Mucosa of descending colon (tissue), 3 donors: ENCODE measurements around the gene RAD51B. TPM values are rescaled to one million over a fixed set of nuclear protein-coding genes. Genes with fewer than 3 reads are reported as not detected.

ENCODE experiments used
- ATAC-seq: fragments of 200-7000 bp; cut with Tn5 transposase; one replicate; pipeline ENCODE4 v1.9.1; 2020; ENCODE audit warnings: mild to moderate bottlenecking, moderate library complexity
- DNase-seq, 3 donors: peaks; one replicate each; pipeline ENCODE4 v3.0.0-alpha.2; 2020
- H3K36me3 ChIP-seq: fragments of 200-600 bp; one replicate; pipeline ENCODE4 v1.8.0; 2021; ENCODE audit warnings: low read depth, mild to moderate bottlenecking
- H3K4me1 ChIP-seq: fragments of 200-600 bp; one replicate; pipeline ENCODE4 v1.8.0; 2021; ENCODE audit warnings: low read depth, mild to moderate bottlenecking
- H3K4me3 ChIP-seq: fragments of 200-600 bp; one replicate; pipeline ENCODE4 v1.8.0; 2021; ENCODE audit warnings: mild to moderate bottlenecking
- H3K9me3 ChIP-seq: fragments of 200-600 bp; one replicate; pipeline ENCODE4 v1.8.0; 2021; ENCODE audit warnings: mild to moderate bottlenecking
- CTCF ChIP-seq: fragments of 200-600 bp; IDR thresholded peaks from one replicate; pipeline ENCODE4 v1.8.0; 2022; ENCODE audit warnings: antibody characterized with exemption, mild to moderate bottlenecking
- intact Hi-C, 2 donors: fragments of 100-400 bp; cut with DNase I in 1 of 2; cut with micrococcal nuclease in 1 of 2; formaldehyde crosslinking; loops; one replicate each; pipeline versions ENCODE4 v1.11.0 to v1.11.1; 2022; cut with DNase I, micrococcal nuclease
- total RNA-seq, 3 donors: library from RNA; stranded (reverse); fragmentation: NEBNext Ultra II Directional in 2 of 3; extraction: Animal tissue kit (Norgen Biotek cat#: 25700) in 2 of 3; gene quantifications; one replicate each; pipeline versions ENCODE4 v1.2.1 to v1.2.4, GENCODE V29; 2021 to 2023
- donor health status: DM: no; HTN: no; CAD: no; lungs with moderate emphysema.
- donor health status: DM: no; HTN: no; CAD: no.
- donor health status: DM: no; HTN: yes; CAD: no.

The RAD51B gene
- total RNA-seq, 3 donors from 2014 or later = 15.8 to 23.3 (median 20.9) TPM

GRCh38 chr14:68394764-68395143 lies 575.2 kb downstream of the RAD51B start:
- TF ChIP-seq CTCF = no peak
- ATAC-seq (no peak), DNase-seq (peak in 2 of 3 donors; percentile 29 to 53)
- Histone ChIP-seq H3K4me3 (no peak overlapping the region), H3K9me3 (no peaks in the 10 kb centered on the region), H3K36me3 (no peaks in the 10 kb centered on the region), H3K4me1 (no peaks in the 10 kb centered on the region)
- intact Hi-C loops = loop anchor here in 1 of 2 donors (10.0 kb wide), 1 partner anchor 400 kb away; the partner anchor contains the start of gene ZFP36L1

GRCh38 chr14:68395604-68396003 lies 576.0 kb downstream of the RAD51B start:
- no peak for TF ChIP-seq CTCF
- no peak for ATAC-seq
- H3K4me3 ChIP-seq = no peak overlapping the region
- H3K36me3 ChIP-seq = no peaks in the 10 kb centered on the region
- intact Hi-C loops = loop anchor here in 1 of 2 donors (10.0 kb wide), 1 partner anchor 399 kb away; the partner anchor contains the start of gene ZFP36L1
- no peaks in the 10 kb centered on the region for H3K4me1 ChIP-seq
- DNase-seq = no peak
- H3K9me3 ChIP-seq = no peaks in the 10 kb centered on the region

GRCh38 chr14:68396461-68396860 lies 576.9 kb downstream of the RAD51B start:
- no peak for DNase-seq
- no peaks in the 10 kb centered on the region for H3K36me3 ChIP-seq
- ATAC-seq = no peak
- no peaks in the 10 kb centered on the region for H3K4me1 ChIP-seq
- intact Hi-C loops = loop anchor here in 1 of 2 donors (10.0 kb wide), 1 partner anchor 398 kb away; the partner anchor contains the start of gene ZFP36L1
- H3K4me3 ChIP-seq = no peak overlapping the region
- TF ChIP-seq CTCF = no peak
- H3K9me3 ChIP-seq = no peaks in the 10 kb centered on the region

- no peak for TF ChIP-seq CTCF
- DNase-seq (peak; percentile 41 to 69 (median 53)), ATAC-seq (peak; percentile 87)
- H3K4me3 ChIP-seq = no peak overlapping the region
- intact Hi-C loops = loop anchor here in 1 of 2 donors (10.0 kb wide), 1 partner anchor 397 kb away; the partner anchor contains the start of gene ZFP36L1
- no peaks in the 10 kb centered on the region for H3K4me1 ChIP-seq
- H3K36me3 ChIP-seq = no peaks in the 10 kb centered on the region
- H3K9me3 ChIP-seq = no peaks in the 10 kb centered on the region
Measured at GRCh38 chr14:68397371-68397811, 577.8 kb downstream of the RAD51B start.

- H3K9me3 ChIP-seq = no peaks in the 10 kb centered on the region
- no peak for ATAC-seq
- no peak for TF ChIP-seq CTCF
- H3K4me3 ChIP-seq = no peak overlapping the region
- H3K36me3 ChIP-seq = no peaks in the 10 kb centered on the region
- H3K4me1 ChIP-seq = no peaks in the 10 kb centered on the region
- DNase-seq = no peak
- intact Hi-C loops = loop anchor here in 1 of 2 donors (10.0 kb wide), 1 partner anchor 397 kb away; the partner anchor contains the start of gene ZFP36L1
Measured at GRCh38 chr14:68397822-68398221, 578.2 kb downstream of the RAD51B start.
